NCI-H2196 (cell line): ENCODE results near the gene EHMT2.
"Not testable (repeated sequence)": the region's sequence is repeated elsewhere in the genome, so short reads cannot be mapped to it uniquely, and the experiment has no call there.

ENCODE experiments used
- DNase-seq: peaks from one replicate; lab custom pipeline; 2025; ENCODE audit not compliant: unreplicated experiment; lab: John Stamatoyannopoulos, UW

The EHMT2 gene

GRCh38 chr6:31897612-31898382, at the start of gene EHMT2:
TSS of gene EHMT2 (minus strand) at chr6:31897698. CDS start at chr6:31897677, 21 bp downstream.
- DNase-seq: peak; percentile 89

- no peak for DNase-seq
Observed at GRCh38 chr6:31947070-31947675, 49.7 kb upstream of the EHMT2 start.

GRCh38 chr6:31946370-31946885, 48.9 kb upstream of the EHMT2 start:
- DNase-seq: no peak

GRCh38 chr6:31945507-31946369, 48.2 kb upstream of the EHMT2 start, which contains the start of gene CFB:
TSS of gene CFB (plus strand) at chr6:31946095. CDS start at chr6:31946222, 127 bp downstream.
- DNase-seq: peak; percentile 31

GRCh38 chr6:31945154-31945506, 47.6 kb upstream of the EHMT2 start:
- no peak for DNase-seq

GRCh38 chr6:31943742-31944141, 46.2 kb upstream of the EHMT2 start:
- no peak for DNase-seq

GRCh38 chr6:31940256-31940664, 42.8 kb upstream of the EHMT2 start:
- DNase-seq: no peak

GRCh38 chr6:31935823-31936222, 38.3 kb upstream of the EHMT2 start:
- no peak for DNase-seq

GRCh38 chr6:31935021-31935420, 37.5 kb upstream of the EHMT2 start:
- DNase-seq: no peak

- no peak for DNase-seq
Observed at GRCh38 chr6:31933537-31933936, 36.0 kb upstream of the EHMT2 start.

- not testable (repeated sequence) for DNase-seq
Observed at GRCh38 chr6:31932137-31932536, 34.6 kb upstream of the EHMT2 start.

- no peak for DNase-seq
Observed at GRCh38 chr6:31930962-31931361, 33.5 kb upstream of the EHMT2 start.

- DNase-seq: no peak
Observed at GRCh38 chr6:31928672-31928939, 31.1 kb upstream of the EHMT2 start.

GRCh38 chr6:31927863-31928671, 30.6 kb upstream of the EHMT2 start:
- DNase-seq: no peak

- DNase-seq: no peak
Observed at GRCh38 chr6:31927242-31927862, 29.9 kb upstream of the EHMT2 start, which contains the start of gene C2. TSS of gene C2 (plus strand) at chr6:31927717. CDS start at chr6:31927753, 36 bp downstream.

- no peak for DNase-seq
Observed at GRCh38 chr6:31922942-31923341, 25.4 kb upstream of the EHMT2 start.

GRCh38 chr6:31920811-31921210, 23.3 kb upstream of the EHMT2 start:
- DNase-seq: no peak

- no peak for DNase-seq
Observed at GRCh38 chr6:31919624-31920303, 22.3 kb upstream of the EHMT2 start.

GRCh38 chr6:31918069-31918720, 20.7 kb upstream of the EHMT2 start:
- no peak for DNase-seq
